DND-41 (cell line): ENCODE data around the gene SET.

Experiments used
- ATAC-seq: fragments of 200-7000 bp; cut with Tn5 transposase; 3 replicates; pipeline ENCODE4 v1.9.1; 2021; ENCODE audit warnings: low read depth; ENCODE audit not compliant: insufficient read depth
- DNase-seq: peaks from one replicate; pipeline ENCODE4 v3.0.0-alpha.2; 2020
- H2AFZ ChIP-seq: 2 replicates; pipeline ENCODE4 v1.6.0; 2012; ENCODE audit warnings: low read depth, low read length
- H3K27ac ChIP-seq: 2 replicates; pipeline ENCODE4 v1.5.1; 2012; ENCODE audit warnings: low read length, inconsistent platforms
- H3K27me3 ChIP-seq: fragments of 200-600 bp; sonication (generic); 2 replicates; pipeline ENCODE4 v1.6.0; 2012; ENCODE audit warnings: low read length, mild to moderate bottlenecking, inconsistent platforms; ENCODE audit not compliant: insufficient read depth, poor library complexity
- H3K36me3 ChIP-seq: 2 replicates; pipeline ENCODE4 v1.5.1; 2012; ENCODE audit warnings: low read length, inconsistent platforms; ENCODE audit not compliant: insufficient read depth
- H3K4me1 ChIP-seq: 2 replicates; pipeline ENCODE4 v1.5.1; 2012; ENCODE audit warnings: mild to moderate bottlenecking, low read length; ENCODE audit not compliant: insufficient read depth
- H3K4me2 ChIP-seq: 2 replicates; pipeline ENCODE4 v1.6.0; 2012; ENCODE audit warnings: mild to moderate bottlenecking, moderate library complexity, low read length, inconsistent platforms; ENCODE audit not compliant: insufficient read depth
- H3K4me3 ChIP-seq, 2 experiments: fragments of 200-600 bp in 1 of 2; shearing (Covaris generic) in 1 of 2; 2 replicates each; pipeline ENCODE4 v1.5.1; 2012 to 2016; ENCODE audit warnings: inconsistent platforms in 2 of 2, low read length in 2 of 2, mild to moderate bottlenecking in 2 of 2, low read depth in 1 of 2, moderate library complexity in 1 of 2
- H3K79me2 ChIP-seq: 2 replicates; pipeline ENCODE4 v1.6.0; 2012; ENCODE audit warnings: low read length, inconsistent platforms; ENCODE audit not compliant: insufficient read depth
- H3K9ac ChIP-seq: 2 replicates; pipeline ENCODE4 v1.6.0; 2012; ENCODE audit warnings: low read depth, mild to moderate bottlenecking, inconsistent platforms, low read length, moderate library complexity
- H3K9me3 ChIP-seq: 2 replicates; pipeline ENCODE4 v1.5.1; 2012; ENCODE audit warnings: low read length, moderate library complexity, mild to moderate bottlenecking, inconsistent platforms; ENCODE audit not compliant: insufficient read depth, severe bottlenecking
- H4K20me1 ChIP-seq: 2 replicates; pipeline ENCODE4 v1.6.0; 2012; ENCODE audit warnings: low read length; ENCODE audit not compliant: insufficient read depth
- EZH2 ChIP-seq: IDR thresholded peaks from 3 replicates; pipeline ENCODE4 v1.6.1; 2012; ENCODE audit warnings: borderline replicate concordance, low read depth, mild to moderate bottlenecking, moderate library complexity, low read length, inconsistent platforms; ENCODE audit not compliant: severe bottlenecking
- TF ChIP-seq, protein P1 (sequence below): IDR thresholded peaks from 2 replicates; pipeline ENCODE4 v1.5.1; 2012; ENCODE audit warnings: borderline replicate concordance, low read length, moderate library complexity, mild to moderate bottlenecking; ENCODE audit not compliant: poor library complexity, severe bottlenecking; ENCODE audit errors: extremely low read depth

Gene SET

DNA sequence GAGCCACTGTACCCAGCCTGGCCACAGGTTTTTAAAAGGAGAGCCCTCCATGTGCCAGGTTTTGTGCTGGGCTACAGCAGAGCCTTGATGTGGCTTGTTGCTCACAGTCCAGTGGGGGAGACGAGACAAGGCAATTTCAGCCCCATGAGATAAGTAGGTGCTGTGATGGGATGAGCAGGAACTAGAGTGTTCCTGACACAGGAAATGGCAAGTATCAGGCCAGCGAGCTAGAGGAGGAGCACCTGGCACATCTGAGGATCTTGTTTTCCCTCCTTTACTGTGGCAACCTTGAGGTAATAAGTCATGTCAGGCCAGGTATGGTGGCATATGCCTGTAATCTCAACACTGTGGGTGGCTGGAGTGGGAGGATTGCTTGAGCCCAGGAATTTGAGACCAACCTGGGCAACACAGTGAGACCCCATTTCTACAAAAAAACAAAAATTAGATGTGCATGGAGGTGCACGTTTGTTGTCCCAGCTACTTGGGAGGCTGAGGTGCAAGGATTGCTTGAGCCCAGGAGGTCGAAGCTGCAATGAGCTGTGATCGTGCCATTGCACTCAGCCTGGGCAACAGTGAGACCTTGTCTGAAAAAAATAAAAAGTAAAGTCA is 38.7 kb downstream of the SET start:
- H3K9ac ChIP-seq = no peak overlapping the region
- H3K4me1 ChIP-seq = peaks cover 37% of the 10 kb centered on the region
- no peak overlapping the region for H2AFZ ChIP-seq
- DNase-seq = peak; percentile 27
- TF ChIP-seq EZH2 = no peak
- TF ChIP-seq, protein P1, sequence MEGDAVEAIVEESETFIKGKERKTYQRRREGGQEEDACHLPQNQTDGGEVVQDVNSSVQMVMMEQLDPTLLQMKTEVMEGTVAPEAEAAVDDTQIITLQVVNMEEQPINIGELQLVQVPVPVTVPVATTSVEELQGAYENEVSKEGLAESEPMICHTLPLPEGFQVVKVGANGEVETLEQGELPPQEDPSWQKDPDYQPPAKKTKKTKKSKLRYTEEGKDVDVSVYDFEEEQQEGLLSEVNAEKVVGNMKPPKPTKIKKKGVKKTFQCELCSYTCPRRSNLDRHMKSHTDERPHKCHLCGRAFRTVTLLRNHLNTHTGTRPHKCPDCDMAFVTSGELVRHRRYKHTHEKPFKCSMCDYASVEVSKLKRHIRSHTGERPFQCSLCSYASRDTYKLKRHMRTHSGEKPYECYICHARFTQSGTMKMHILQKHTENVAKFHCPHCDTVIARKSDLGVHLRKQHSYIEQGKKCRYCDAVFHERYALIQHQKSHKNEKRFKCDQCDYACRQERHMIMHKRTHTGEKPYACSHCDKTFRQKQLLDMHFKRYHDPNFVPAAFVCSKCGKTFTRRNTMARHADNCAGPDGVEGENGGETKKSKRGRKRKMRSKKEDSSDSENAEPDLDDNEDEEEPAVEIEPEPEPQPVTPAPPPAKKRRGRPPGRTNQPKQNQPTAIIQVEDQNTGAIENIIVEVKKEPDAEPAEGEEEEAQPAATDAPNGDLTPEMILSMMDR = no peak
- ATAC-seq = no peak
- peaks cover 18% of the 10 kb centered on the region for H3K79me2 ChIP-seq
- H3K36me3 ChIP-seq = peaks cover 15% of the 10 kb centered on the region; the same call in 1 of the 2 replicates
- H3K9me3 ChIP-seq = no peaks in the 10 kb centered on the region
- H3K4me3 ChIP-seq = no peak overlapping the region
- H4K20me1 ChIP-seq = no peaks in the 10 kb centered on the region
- no peaks in the 10 kb centered on the region for H3K27me3 ChIP-seq
- no peak overlapping the region for H3K27ac ChIP-seq
- H3K4me2 ChIP-seq = no peak overlapping the region

DNA sequence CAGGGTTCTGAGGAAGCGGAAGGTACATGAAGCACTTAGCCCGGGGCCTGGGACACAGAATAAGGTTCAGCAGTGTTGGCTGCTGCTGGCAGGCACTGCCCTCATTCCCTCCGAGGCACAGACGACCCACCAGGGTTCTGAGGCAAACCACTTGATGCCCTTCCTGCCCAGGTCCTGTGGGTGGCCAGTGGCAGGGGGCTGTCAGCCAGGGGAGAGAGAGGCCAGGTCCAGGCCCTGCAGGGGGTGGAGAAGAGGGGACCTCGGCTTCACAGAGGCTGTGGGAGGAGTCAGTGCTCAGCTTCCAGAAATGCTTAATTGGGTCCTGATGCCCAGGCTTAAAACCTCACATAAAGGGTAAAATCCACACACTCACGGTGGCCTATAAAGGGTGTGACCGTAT is 39.3 kb downstream of the SET start:
- TF ChIP-seq, protein P1 = no peak
- Histone ChIP-seq H3K36me3 (peaks cover 20% of the 10 kb centered on the region; the same call in 1 of the 2 replicates), H4K20me1 (no peaks in the 10 kb centered on the region)

DNA sequence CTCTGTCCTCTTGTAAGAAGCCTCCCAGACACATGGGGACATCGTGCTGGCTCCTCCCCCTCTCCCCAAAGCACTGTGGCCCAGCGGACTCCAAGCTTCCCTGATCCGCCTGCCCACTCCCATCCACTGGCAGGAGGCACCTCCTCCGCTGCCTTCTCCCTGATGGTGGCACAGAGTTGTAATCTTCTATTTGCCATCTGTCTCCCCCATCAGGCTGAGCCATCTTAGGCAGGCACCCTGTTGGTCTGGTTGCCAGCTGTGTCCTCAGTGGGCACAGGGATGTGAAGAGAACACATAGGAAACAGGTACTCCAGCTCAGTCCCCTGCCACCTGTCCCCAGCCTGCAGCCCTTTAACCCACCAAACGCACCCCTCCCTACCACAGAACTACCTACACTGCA is 40.3 kb downstream of the SET start:
- no peak overlapping the region for H3K9ac ChIP-seq
- no peaks in the 10 kb centered on the region for H3K27me3 ChIP-seq
- peaks cover 9% of the 10 kb centered on the region for H3K79me2 ChIP-seq
- H3K4me1 ChIP-seq = peaks cover 26% of the 10 kb centered on the region
- H3K4me2 ChIP-seq = no peak overlapping the region
- H3K4me3 ChIP-seq = no peak overlapping the region
- peaks cover 23% of the 10 kb centered on the region; the same call in 1 of the 2 replicates for H3K36me3 ChIP-seq
- H3K27ac ChIP-seq = no peak overlapping the region
- H2AFZ ChIP-seq = no peak overlapping the region
- H3K9me3 ChIP-seq = no peaks in the 10 kb centered on the region
- no peak for TF ChIP-seq EZH2
- TF ChIP-seq, protein P1 = no peak
- no peak for DNase-seq
- H4K20me1 ChIP-seq = no peaks in the 10 kb centered on the region
- ATAC-seq = no peak

More for the DNA sequence above, 39.3 kb downstream of the SET start:
- peaks cover 31% of the 10 kb centered on the region for H3K4me1 ChIP-seq
- H3K4me3 ChIP-seq = no peak overlapping the region
- H3K79me2 ChIP-seq = peaks cover 14% of the 10 kb centered on the region
- no peak overlapping the region for H3K9ac ChIP-seq
- H3K9me3 ChIP-seq = no peaks in the 10 kb centered on the region
- H2AFZ ChIP-seq = no peak overlapping the region
- H3K27ac ChIP-seq = no peak overlapping the region
- H3K27me3 ChIP-seq = no peaks in the 10 kb centered on the region
- DNase-seq (no peak), ATAC-seq (no peak)
- no peak overlapping the region for H3K4me2 ChIP-seq
